Transverse colon (tissue), 4 donors: ENCODE data around the gene GAPDHS.

Experiments
- POLR2AphosphoS5 ChIP-seq, 3 donors: sonication (generic); formaldehyde crosslinking; IDR thresholded peaks; one replicate each; pipeline ENCODE4 v1.6.1; 2016; ENCODE audit warnings: antibody characterized with exemption in 3 of 3
- TF ChIP-seq, protein P1 (sequence below), 5 experiments: fragments of 200-600 bp in 3 of 5; fragments of 450-650 bp in 2 of 5; sonication (generic) in 3 of 5; IDR thresholded peaks; 1 replicate in 2 of 5; 2 replicates in 3 of 5; pipeline ENCODE4 v1.5.1; 2016 to 2017; ENCODE audit warnings: antibody characterized with exemption in 5 of 5, inconsistent platforms in 3 of 5, mild to moderate bottlenecking in 2 of 5, moderate library complexity in 1 of 5

- no peak for TF ChIP-seq POLR2AphosphoS5 (IDR thresholded peaks at IDR 0.05)
- TF ChIP-seq, protein P1, sequence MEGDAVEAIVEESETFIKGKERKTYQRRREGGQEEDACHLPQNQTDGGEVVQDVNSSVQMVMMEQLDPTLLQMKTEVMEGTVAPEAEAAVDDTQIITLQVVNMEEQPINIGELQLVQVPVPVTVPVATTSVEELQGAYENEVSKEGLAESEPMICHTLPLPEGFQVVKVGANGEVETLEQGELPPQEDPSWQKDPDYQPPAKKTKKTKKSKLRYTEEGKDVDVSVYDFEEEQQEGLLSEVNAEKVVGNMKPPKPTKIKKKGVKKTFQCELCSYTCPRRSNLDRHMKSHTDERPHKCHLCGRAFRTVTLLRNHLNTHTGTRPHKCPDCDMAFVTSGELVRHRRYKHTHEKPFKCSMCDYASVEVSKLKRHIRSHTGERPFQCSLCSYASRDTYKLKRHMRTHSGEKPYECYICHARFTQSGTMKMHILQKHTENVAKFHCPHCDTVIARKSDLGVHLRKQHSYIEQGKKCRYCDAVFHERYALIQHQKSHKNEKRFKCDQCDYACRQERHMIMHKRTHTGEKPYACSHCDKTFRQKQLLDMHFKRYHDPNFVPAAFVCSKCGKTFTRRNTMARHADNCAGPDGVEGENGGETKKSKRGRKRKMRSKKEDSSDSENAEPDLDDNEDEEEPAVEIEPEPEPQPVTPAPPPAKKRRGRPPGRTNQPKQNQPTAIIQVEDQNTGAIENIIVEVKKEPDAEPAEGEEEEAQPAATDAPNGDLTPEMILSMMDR (IDR thresholded peaks at IDR 0.05), result no peak
These were observed 31.6 kb upstream of the GAPDHS start for GRCh38 chr19:35501684-35502083.
